Skin of body (tissue), 2 donors: Measurements from ENCODE around the gene FBXW11. TPM values are rescaled to one million over a fixed set of nuclear protein-coding genes. Genes with fewer than 3 reads are reported as not detected.

Experiments used
- DNase-seq: peaks from one replicate; lab custom pipeline; 2025; lab: John Stamatoyannopoulos, UW
- total RNA-seq: library from RNA; depleted of rRNA; stranded (reverse); fragments of >200 nt; gene quantifications from one replicate; pipeline ENCODE4 v1.2.3, GENCODE V29; 2014

FBXW11 gene
- total RNA-seq = 47.7 TPM

DNA sequence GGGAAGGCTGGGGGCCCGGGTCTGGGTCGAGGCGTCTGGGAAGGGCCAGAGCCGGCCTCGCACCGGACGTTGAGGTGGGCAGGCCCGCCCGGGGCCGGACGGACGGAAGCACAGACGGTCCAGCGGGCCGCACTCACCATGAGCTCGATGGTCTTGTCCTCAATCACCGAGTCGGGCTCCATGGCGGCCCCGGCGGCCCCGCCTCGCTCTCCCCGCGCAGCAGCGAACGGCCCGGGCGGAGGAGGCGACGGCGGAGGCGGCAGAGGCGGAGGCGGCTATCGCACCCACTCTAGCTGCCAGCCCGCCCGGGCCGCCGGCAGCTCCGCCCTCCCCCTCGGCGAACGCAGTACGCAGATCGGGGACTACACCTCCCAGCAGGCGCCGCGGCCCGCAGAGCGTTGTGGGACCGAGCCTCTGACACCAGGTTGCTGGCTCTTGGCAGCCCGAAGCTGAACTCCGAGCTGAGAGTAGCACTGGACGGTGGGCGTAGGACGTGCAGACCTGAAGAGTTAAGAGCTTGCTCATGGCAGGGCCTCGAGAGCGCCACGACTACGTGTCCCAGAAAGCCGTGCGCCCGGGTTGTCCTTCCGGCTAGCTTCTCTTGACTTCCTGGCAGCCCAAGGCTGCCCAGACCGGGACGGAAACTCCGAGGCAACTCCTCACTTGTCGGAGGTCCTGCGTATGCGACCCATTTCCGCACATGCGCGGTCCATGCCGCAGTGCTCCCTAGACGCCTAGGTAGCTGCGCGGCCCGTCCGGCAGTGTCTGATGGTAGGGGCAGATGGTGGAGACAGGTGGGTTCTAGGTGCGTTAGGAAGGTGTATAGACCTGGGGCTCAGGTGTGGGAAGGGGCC, at the start of gene FBXW11:
TSS of gene FBXW11 (minus strand) at position 318 of the 854 bp plus-strand sequence. CDS start at position 182, 136 bp downstream.
- peak; percentile 95 for DNase-seq

DNA sequence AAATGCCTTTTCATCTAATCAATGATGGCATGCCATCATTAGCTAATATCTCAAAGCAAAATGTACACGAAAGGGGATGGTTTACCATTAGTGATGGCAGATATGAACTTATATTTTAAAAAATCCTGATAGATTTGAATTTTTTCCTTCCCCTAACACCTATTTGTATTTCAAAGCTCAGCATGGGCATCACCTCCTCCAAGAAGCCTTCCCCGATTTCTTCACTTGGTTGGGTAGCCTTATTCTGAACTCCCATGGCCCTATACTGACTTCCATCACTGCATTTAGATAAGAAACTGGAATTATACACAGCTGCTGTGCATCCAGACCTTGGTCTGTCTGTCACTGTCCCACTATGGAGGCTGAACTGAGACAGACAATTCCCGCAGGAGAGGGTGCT, 49.6 kb upstream of the FBXW11 start:
- no peak for DNase-seq

DNA sequence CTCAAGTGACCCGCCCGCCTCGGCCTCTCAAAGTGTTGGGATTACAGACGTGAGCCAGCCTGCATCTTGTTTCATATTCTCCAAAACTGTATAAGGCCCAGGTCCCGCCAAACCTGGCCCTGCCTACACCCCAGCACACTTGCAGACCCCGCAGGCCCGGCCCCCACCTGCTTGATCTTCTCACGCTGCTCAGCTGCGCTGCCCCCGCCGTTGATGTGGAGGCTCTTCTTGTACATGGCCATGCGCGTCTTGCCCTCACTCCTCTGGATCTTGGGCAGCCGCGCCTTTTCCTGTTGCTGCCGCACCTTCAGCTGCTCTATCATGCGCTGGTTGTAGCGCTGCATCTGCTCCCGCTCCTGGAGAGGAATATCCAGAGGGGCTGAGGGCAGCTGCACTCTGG, 49.0 kb upstream of the FBXW11 start:
- DNase-seq = no peak

DNA sequence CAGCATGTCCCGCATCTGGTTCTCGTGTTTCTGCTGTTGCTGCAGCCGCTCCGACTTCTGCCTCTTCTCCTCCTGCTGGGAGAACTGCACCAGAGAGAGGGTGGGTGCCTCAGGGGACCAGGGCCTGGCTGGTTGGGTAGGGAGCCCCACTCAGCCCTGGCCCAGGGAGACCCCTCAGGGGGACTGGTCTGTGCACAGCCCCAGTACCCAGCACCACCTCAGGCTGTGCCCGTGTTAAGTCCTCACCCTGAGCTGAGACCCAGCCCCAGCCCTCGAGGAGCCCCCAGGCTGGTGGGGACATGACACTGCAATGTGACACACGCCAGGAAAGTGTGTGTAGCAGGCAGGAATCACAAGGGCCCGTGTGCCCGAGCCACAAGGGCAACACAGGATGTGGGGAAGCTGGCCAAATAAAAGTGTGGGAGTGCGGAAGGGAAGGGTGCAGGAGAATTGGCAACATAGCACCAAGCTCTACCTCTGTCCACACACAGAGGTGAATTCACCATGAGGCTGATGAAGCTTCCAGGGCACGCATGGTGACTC, 48.2 kb upstream of the FBXW11 start:
- DNase-seq = no peak

DNA sequence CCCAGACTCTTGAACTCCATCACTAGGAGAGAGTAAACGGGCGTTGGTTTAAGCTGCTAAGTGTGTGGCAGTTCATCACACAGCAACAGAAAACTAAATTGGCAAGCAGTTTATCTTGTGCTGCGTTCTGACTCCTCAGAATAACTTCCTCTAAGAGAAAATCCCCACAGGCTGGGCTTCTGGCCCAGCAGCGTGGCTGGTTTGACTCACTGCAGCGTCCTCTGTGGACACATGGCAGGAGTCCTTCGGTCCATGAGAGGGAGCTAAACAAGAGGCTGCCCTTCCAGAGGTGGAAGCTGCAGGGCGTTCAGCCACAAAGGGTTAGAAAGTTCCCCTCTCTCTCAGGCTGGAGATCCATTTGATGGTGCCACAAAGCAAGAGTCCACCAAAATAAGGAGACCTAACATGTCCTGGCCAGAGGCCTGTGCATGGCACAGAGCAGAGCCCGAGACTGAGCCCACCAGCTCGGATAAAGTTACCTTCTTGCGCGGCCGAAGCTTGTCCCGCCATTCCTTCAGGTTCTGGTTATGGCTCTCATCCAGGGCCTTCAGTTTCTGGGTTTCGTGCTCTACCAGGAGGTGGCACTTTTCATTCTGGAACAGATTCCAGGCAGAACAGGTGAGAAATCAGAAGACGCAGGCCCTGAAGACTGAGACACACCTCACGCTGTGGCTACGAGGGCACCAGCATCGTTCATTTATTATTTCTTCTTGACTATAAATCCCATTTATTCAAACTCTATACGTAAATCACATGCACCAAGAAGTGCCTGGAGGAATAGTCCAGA, 46.2 kb upstream of the FBXW11 start:
- DNase-seq = no peak

DNA sequence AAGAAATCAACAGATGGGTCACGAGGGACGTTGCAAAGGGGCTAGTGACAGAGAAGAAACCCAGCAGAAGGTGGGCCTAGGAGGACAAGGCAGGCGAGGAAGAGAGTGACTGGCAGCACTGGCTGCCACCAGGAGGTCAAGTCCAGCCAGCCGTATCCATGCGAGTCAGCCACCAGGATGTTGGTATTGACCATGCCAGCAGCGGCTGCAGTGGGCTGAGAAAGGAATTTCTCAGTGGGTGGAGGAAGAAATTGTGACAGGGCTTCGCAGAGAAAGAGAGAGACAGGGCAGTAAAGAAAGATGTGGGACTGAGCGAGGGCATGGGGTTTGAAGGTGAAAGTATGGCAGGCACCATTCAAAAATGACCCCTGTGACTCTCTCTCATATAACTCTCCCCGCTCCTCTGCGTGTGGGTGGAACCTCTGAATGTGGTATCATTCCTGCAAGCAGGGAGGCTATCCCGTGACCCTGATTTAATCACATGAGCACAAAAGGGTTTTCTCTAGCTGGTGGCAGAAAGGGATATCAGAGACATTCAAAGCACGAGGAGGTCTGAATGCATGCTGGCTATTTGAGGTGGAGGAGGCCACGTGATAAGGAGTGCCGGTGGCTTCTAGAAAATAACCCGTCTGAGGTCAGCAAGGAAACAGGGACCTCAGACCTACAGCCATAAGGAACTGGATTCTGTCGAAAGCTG, 45.4 kb upstream of the FBXW11 start:
- DNase-seq = no peak

DNA sequence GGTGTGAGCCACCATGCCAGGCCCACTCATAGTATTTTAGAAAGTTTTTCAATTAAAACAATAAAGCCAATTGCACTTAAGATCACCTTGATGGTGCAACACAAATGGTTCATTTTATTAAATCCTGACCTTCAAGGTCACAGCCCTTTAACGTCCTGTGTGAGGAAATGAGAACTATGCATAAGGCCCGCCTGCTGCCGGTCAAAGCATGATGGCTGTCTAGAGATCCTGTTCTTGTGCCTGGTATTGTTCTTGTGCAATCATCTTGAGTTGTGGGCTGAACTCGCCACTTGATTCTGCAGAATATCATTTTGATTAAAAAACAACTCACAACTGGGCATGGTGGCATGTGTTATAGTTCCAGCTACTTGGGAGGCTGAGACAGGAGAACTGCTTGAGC, 43.6 kb upstream of the FBXW11 start:
- no peak for DNase-seq

DNA sequence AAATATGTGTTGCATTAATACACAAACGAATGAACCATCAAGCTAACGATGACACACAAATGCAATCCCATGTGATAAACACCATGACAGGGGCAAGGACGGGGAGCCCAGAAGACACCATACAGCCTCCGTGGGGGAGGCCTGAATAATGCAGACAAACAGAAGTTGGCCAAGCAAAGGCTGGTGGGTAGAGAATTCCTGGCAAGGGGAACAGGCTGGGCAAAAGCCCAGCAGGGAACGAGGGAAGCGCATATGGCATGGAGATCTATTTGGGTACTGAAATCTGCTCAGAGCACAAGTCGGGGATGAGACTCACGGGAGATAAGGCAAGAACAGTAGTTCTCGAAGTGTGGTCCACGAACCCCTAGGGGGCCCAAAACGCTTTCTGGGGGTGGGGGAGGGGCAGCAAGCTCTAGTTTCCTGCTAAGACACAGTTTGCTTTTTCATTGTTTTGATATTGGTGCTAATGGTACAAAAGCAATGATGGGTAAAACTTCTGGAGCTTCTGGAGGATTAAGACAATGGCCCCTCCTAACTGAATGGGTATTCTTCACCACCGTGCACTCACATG, 42.9 kb upstream of the FBXW11 start:
- DNase-seq = no peak

DNA sequence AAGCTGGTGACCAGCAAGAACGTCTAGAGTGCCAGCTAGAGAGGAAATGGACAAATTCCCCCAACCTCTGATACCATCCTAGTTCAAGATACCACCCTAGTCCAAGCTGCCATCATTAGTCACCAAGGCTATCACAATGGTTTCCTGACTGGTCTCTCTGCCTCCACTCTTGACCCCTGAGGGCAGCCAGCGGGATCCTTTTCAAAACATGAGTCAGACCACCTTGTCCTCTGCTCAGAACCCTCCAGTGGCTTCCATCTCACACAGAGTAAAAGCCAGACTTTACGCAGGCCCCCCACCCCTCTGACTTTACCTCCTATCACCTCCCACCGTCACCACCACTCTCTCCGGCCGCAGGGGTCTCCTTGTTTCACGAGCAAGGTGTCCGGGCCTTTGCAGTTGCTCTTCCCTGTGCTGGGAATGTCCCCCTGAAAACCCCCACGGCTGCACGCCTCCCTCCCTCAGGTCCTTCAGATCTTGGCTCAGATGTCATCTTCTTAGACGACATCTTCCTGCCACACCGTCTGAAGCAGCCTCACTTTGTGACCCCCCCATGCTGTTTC, 42.2 kb upstream of the FBXW11 start:
- no peak for DNase-seq

DNA sequence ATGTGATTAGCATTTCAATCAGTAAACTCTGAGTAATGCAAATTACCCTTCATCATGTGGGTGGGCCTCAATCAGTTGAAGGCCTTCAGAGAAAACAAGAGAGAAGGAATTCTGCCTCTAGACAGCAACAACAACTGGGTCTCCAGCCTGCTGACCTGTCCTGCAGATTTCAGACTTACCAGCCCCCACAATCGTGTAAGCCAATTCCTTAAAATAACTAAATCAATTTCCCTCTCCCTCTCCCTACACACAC, 41.7 kb upstream of the FBXW11 start:
- no peak for DNase-seq

DNA sequence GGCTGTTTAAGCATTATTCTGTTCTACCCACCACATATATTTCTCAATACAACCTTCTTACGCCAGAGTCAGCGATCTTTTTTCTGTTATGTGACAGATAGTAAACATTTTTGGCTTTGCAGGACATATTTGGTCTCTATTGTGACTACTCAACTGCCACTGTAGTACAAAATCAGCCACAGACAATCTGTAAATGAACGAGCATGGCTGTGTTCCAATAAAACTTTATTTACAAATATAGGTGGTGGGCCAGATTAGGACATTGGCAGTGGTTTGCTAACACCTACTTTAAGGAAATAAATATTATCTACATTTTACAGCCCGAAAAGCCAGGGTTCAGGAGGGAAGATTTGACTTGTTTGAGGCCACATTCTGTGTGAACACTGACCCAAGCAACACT, 40.2 kb upstream of the FBXW11 start:
- no peak for DNase-seq

DNA sequence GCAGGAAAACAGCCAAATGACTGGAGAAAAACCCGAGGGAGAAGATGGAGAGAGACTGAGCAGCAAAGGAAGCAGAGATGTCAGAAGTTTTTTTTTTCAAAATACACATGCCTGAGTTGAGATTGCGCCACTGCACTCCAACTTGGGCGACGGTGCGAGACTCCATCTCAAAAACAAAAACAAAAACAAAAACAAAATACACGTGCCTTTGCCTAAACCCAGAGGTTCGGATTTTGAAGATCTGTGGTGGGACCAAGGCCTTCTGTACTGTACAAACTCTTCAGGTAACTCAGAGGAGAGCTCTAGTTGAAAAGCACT, 38.8 kb upstream of the FBXW11 start:
- DNase-seq = no peak

DNA sequence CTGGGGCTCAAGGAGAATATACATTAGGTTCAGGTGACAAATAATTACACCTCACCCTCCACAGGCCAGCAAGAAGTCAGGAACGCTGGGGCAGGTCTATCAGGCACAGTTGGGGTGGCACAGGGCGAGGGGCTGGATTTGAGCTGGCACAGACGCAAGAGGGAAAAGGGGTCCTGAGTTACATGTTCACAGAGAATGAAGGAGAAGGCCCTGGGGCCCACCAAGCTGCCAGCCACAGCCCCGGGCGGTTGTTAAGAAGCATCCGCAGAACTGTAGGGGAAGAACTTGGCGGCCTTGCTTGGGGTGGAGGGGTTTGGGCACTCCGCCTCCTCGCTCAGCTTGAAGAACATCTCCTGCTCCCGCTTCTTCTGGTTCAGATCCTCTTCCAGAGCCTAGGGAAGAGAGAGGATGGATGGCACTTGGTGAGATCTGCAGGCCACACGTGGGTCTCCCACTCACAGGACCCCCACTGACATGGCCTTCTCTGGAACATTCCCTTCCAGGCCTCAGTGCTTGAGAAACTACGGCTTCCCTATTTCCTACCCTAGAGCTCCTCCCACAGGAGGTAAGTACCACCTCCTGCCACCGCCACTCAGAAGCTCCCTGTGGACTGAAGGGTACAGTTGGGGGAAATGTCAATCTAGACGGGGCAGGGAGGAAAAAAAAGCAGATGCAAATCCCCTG, 38.3 kb upstream of the FBXW11 start:
- DNase-seq = no peak

DNA sequence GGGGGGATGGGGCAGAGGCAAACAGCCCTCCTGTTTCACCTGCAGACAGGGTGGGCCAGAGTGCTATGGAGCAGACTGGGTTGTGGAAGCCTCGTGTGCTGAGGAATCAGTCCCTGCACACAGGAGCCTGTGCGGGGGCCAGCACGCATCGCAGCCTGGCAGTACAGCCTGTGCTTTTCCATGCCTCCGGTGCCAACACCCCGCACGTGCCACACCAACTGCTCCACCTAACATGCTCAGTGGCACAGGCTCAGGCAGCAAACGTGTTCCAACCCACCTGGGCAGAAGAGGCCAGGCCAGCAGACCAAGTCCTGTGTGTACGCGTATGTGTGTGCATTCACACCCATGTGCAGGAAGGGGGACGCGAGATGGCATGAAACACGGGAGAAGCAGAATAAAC, 37.4 kb upstream of the FBXW11 start:
- DNase-seq = no peak

DNA sequence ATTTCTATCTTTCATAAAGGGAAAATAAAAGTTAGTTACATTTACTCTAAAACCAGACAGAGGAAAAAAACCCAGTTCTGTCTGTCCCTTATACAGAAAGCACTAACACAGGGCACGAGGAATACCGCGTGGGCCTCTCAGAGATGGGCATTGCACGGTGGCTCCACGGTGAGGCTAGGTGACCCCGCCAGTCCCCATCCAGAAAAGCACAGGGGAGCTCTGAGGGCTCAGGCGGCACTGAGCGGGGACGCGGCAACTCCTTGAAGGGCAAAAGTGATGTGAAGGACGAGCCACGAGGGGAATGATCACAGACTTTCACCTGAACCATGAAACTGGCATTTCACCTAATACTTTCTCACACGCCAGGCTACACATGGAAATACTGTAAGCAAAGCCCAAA, 35.7 kb upstream of the FBXW11 start:
- no peak for DNase-seq

DNA sequence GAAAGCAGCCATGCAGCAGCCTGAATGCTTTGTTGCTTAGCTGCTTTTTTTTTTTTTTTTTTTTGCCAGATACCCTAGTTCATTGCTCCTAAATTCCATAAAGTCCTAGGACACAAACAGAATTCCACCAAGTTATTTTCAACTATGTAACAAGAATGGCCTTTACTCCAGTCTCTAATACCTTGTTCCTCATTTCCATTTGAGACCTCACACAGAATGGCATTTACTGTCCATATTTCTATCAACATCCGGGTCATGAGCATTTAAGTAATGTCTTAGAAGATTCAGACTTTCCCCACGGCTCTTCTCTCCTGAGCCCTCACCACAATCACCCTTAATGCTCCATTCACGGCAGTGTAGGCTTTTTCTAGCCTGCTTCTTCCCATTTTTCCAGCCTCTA, 31.7 kb upstream of the FBXW11 start:
- DNase-seq = no peak

DNA sequence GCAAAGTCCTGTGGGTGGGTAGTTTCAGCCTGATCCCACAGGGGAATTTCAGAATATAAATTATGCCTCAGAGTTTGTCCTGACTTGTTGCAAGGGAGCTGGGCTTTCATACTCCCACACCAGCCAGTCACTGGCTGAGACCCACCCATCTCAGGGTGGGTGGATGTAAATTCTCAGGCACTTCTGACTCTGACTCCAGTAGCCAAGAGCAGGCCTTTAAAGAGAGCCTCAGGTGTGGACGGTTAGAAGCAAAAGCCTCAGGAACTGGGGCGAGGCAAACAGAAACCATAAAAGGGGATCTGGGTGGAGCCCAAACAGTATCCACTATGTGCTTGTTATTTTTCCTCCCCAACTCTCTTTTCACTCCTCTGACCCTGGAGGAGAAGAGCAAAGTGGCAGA, 28.6 kb upstream of the FBXW11 start:
- DNase-seq = no peak

DNA sequence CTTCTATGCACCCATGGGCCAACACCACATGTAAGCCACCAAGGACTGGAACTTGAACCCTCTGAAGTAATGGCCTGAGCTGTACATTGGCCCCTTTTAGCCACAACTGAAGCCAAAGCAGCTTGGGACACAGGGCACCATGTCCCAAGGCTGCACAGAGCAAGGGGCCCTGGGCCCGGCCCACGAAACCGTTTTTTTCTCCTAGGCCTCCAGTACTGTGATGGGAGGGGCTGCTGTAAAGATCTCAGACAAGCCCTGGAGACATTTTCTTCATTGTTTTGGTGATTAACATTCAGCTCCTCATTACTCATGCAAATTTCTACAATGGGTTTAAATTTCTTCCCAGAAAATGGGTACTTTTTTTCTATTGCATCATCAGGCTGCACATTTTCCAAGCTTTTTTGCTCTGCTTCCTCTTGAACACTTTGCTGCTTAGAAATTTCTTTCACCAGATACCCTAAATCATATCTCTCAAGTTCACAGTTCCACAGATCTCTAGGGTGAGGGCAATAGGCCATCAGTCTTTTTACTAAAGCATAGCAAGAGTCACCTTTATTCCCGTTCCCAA, 25.5 kb upstream of the FBXW11 start:
- DNase-seq = no peak

DNA sequence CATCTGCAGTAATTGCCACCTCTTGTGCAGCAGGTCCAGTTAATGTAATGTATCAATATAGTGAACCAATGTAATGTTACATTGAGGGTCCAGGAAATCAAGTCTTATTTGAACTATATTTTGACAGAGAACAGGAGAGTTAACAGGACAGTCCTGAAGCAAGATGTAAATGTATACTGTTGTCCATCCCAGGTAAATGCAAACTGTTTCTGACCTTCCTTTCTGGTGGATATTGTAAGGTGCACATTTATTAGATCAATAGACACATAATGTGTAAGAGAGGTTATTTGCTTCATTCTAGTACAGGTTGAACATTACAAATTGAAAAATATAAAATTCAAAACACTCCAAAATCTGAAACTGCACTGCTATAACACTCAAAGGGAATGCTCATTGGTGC, 23.4 kb upstream of the FBXW11 start:
- DNase-seq = no peak

DNA sequence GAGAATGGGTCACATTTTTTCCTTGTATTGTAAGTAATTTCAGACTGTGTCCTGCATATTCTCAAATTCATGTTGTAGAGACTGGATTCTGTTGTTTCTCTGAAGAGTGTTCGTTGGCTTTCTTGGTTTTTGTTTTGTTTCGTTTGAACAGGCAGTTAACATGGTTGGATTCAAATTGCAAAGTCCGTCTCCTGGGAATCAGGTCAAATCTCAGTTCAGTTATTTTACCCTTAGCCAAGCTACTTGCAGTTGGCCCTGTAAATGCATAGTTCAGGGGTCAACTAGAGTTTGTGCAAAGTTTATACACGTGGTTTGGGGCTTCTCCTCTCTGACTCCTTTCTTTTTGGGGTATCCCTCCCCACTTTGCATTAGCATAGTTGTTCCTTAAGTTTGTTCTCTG, 21.7 kb upstream of the FBXW11 start:
- no peak for DNase-seq
